GM23248 (cell line): ENCODE results near the gene KCNH6. TPM values are rescaled to one million over a fixed set of nuclear protein-coding genes. Genes with fewer than 3 reads are reported as not detected.

Source experiments
- DNase-seq: peaks from one replicate; pipeline ENCODE4 v3.0.0-alpha.2; 2015
- H2AFZ ChIP-seq: fragments of 200-600 bp; sonication (generic); 2 replicates; pipeline ENCODE4 v1.6.1; 2016; ENCODE audit warnings: antibody characterized with exemption
- H3F3A ChIP-seq: fragments of 200-600 bp; sonication (generic); 2 replicates; pipeline ENCODE4 v1.6.1; 2016; ENCODE audit warnings: mild to moderate bottlenecking, antibody characterized with exemption, mixed run types; ENCODE audit not compliant: insufficient read depth
- H3K27ac ChIP-seq: fragments of 200-600 bp; sonication (generic); 2 replicates; pipeline ENCODE4 v1.5.1; 2016; ENCODE audit warnings: mild to moderate bottlenecking
- H3K27me3 ChIP-seq: fragments of 200-600 bp; sonication (generic); replicated peaks from 2 replicates; pipeline ENCODE4 v1.6.1; 2016; ENCODE audit warnings: mild to moderate bottlenecking; ENCODE audit not compliant: insufficient read depth
- H3K36me3 ChIP-seq: fragments of 200-600 bp; sonication (generic); 2 replicates; pipeline ENCODE4 v1.6.1; 2016; ENCODE audit warnings: low read depth, mild to moderate bottlenecking
- H3K4me1 ChIP-seq: fragments of 200-600 bp; sonication (generic); 2 replicates; pipeline ENCODE4 v1.6.1; 2016; ENCODE audit warnings: mild to moderate bottlenecking; ENCODE audit not compliant: insufficient read depth
- H3K4me2 ChIP-seq: fragments of 200-600 bp; sonication (generic); one replicate; pipeline ENCODE4 v1.6.1; 2016; ENCODE audit warnings: mild to moderate bottlenecking; ENCODE audit not compliant: unreplicated experiment
- H3K4me3 ChIP-seq: fragments of 200-600 bp; sonication (generic); 2 replicates; pipeline ENCODE4 v1.5.1; 2016; ENCODE audit warnings: mild to moderate bottlenecking
- H3K79me2 ChIP-seq: fragments of 200-600 bp; sonication (generic); 2 replicates; pipeline ENCODE4 v1.6.1; 2016; ENCODE audit warnings: mild to moderate bottlenecking; ENCODE audit not compliant: insufficient read depth
- H3K9ac ChIP-seq: fragments of 200-600 bp; sonication (generic); 2 replicates; pipeline ENCODE4 v1.6.1; 2016; ENCODE audit warnings: mild to moderate bottlenecking
- H3K9me2 ChIP-seq: fragments of 200-600 bp; sonication (generic); 2 replicates; pipeline ENCODE4 v1.6.1; 2016; ENCODE audit warnings: mixed run types, mild to moderate bottlenecking, moderate library complexity; ENCODE audit not compliant: insufficient read depth
- H3K9me3 ChIP-seq: fragments of 200-600 bp; sonication (generic); one replicate; pipeline ENCODE4 v1.6.1; 2017; ENCODE audit warnings: low read depth
- H4K20me1 ChIP-seq: fragments of 200-600 bp; sonication (generic); 2 replicates; pipeline ENCODE4 v1.6.0; 2016; ENCODE audit not compliant: insufficient read depth
- EZH2 ChIP-seq: fragments of 200-600 bp; sonication (generic); IDR thresholded peaks from 2 replicates; pipeline ENCODE4 v1.6.1; 2018; ENCODE audit warnings: antibody characterized with exemption, mild to moderate bottlenecking; ENCODE audit not compliant: insufficient read depth, poor library complexity, severe bottlenecking
- EZH2phosphoT487 ChIP-seq: fragments of 200-600 bp; sonication (generic); IDR thresholded peaks from 2 replicates; pipeline ENCODE4 v1.6.1; 2018; ENCODE audit warnings: antibody characterized with exemption, moderate library complexity, mild to moderate bottlenecking, low read depth; ENCODE audit not compliant: insufficient read depth
- WGBS, 2 experiments: methylation state at CpG; one replicate each; pipeline ENCODE4 v1.1.6; 2015 to 2017; ENCODE audit warnings: low lambda C conversion rate in 2 of 2, low coverage in 1 of 2; ENCODE audit errors: missing lambda C conversion rate in 2 of 2; 5-methylcytosine and 5-hydroxymethylcytosine counted together
- in situ Hi-C: fragments of 300-500 bp; cut with MboI; formaldehyde crosslinking; loops from 2 replicates; pipeline ENCODE4 v1.15.0; 2020
- polyA plus RNA-seq: library from polyadenylated mRNA; unstranded; fragments of >200 nt; fragmentation: Nextera tagmentation; extraction: Ambion mirVana; gene quantifications from 2 replicates; pipeline ENCODE4 v1.2.1, GENCODE V29; 2016
- total RNA-seq: library from RNA; depleted of rRNA; stranded (reverse); fragments of >200 nt; shearing (Covaris generic); gene quantifications from 2 replicates; pipeline ENCODE4 v1.2.3, GENCODE V29; 2014

KCNH6 gene
- total and polyA plus RNA-seq, 2 experiments from 2014 or later, result not detected

DNA sequence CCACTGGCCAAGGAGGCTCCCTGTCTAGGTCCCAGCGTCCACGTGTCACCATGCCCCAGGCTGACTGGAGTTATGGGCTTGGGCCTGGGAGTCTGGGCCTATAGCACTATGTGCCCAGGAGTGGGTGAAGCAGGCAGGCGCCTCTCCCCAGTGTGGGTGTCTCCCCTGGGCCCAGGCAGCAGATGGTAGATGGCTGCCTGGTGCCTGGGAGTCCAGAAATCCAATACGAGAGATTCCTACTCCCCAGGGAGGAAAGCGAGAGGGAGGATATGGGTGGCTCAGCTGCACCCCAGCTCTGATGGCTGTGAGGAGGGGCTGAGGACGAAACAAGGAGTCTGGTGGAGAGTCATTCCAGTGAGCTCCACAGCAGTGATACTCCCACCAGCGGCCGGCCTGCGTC is 5.0 kb downstream of the KCNH6 start:
- in situ Hi-C loops, result no loop called here
- H3K4me2 ChIP-seq, result no peak overlapping the region
- H3F3A ChIP-seq, result no peaks in the 10 kb centered on the region

DNA sequence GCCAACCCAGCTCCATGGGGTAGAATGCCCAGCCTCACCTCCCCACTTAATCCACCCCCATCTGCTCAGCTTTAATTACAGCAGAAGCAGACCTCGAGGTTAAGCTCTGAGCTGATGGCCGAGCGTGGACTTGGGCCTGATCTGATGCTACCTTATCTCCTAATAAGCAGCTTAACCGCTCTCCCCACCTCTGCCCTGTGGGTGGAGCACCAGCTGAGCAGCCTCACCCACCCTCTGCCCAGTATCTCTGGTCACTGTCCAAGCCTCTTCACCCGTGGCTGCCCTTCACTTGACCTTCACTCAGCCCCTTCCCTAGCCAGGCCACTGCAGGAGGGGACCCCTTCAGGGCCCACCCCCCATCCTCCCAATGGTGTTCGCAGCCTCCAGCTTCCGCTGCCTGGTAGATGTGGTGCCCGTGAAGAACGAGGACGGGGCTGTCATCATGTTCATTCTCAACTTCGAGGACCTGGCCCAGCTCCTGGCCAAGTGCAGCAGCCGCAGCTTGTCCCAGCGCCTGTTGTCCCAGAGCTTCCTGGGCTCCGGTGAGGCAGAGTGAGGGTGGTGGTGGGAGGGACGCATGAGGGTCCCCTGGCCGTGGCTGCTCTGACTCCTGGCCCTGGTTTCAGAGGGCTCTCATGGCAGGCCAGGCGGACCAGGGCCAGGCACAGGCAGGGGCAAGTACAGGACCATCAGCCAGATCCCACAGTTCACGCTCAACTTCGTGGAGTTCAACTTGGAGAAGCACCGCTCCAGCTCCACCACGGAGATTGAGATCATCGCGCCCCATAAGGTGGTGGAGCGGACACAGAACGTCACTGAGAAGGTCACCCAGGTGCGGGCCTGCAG is 6.8 kb downstream of the KCNH6 start:
- Histone ChIP-seq H3F3A (no peaks in the 10 kb centered on the region), H3K9me3 (no peaks in the 10 kb centered on the region), H3K79me2 (no peaks in the 10 kb centered on the region), H3K4me2 (no peak overlapping the region), H3K27ac (no peak overlapping the region), H3K4me3 (no peak overlapping the region), H2AFZ (no peak overlapping the region), H3K9me2 (no peaks in the 10 kb centered on the region), H3K27me3 (no peaks in the 10 kb centered on the region; the same call in none of the 2 replicates), H3K9ac (no peak overlapping the region), H3K4me1 (no peaks in the 10 kb centered on the region), H3K36me3 (no peaks in the 10 kb centered on the region), H4K20me1 (no peaks in the 10 kb centered on the region)
- in situ Hi-C loops, result no loop called here
- TF ChIP-seq EZH2, result no peak
- no peak for TF ChIP-seq EZH2phosphoT487
- 65 to 68% methylated on average over 26 of the region's 26 CpGs for WGBS, 2 experiments
- no peak for DNase-seq

More for the DNA sequence above, 5.0 kb downstream of the KCNH6 start:
- no peaks in the 10 kb centered on the region for H4K20me1 ChIP-seq
- no peak for TF ChIP-seq EZH2
- TF ChIP-seq EZH2phosphoT487, result no peak
- no peaks in the 10 kb centered on the region for H3K36me3 ChIP-seq
- H3K4me3 ChIP-seq, result no peak overlapping the region
- 67 to 70% methylated on average over 8 to 9 of the region's 9 CpGs for WGBS, 2 experiments
- H3K27me3 ChIP-seq, result no peaks in the 10 kb centered on the region; the same call in none of the 2 replicates
- no peak for DNase-seq
- no peaks in the 10 kb centered on the region for H3K79me2 ChIP-seq
- no peak overlapping the region for H3K9ac ChIP-seq
- no peaks in the 10 kb centered on the region for H3K9me3 ChIP-seq
- H3K4me1 ChIP-seq, result no peaks in the 10 kb centered on the region
- H3K9me2 ChIP-seq, result no peaks in the 10 kb centered on the region
- H3K27ac ChIP-seq, result no peak overlapping the region
- no peak overlapping the region for H2AFZ ChIP-seq

DNA sequence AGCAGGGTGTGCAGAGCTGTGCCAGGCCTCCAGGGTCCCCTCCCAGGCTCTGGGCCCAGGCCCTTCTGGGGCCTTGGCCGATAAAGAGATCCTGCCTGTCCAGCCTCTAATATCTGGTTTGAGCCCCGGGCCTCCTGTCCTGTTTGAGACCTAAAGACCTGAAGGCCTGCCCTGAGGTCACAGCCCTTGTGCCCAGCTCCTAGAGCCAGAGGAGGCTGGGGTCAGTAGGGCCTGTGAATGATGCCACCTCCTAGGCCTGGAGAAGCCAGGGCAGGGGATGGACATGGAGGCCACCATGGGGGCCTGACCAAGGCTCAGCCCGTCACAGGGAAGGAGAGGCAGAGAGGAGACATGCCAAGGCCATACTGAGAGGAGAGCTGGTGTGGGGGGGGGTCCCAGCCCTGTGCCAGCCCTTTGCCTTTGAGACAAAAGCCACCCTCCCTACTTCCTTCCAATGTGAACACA is 7.4 kb downstream of the KCNH6 start:
- H3K27ac ChIP-seq, result no peak overlapping the region
- no peaks in the 10 kb centered on the region for H3K36me3 ChIP-seq
- no peak overlapping the region for H3K4me2 ChIP-seq
- H4K20me1 ChIP-seq, result no peaks in the 10 kb centered on the region
- H3K9ac ChIP-seq, result no peak overlapping the region
- H3K9me2 ChIP-seq, result no peaks in the 10 kb centered on the region
- H3K9me3 ChIP-seq, result no peaks in the 10 kb centered on the region
- DNase-seq, result no peak
- H3K27me3 ChIP-seq, result no peaks in the 10 kb centered on the region; the same call in 1 of the 2 replicates
- H2AFZ ChIP-seq, result no peak overlapping the region
- H3K4me1 ChIP-seq, result no peaks in the 10 kb centered on the region
- in situ Hi-C loops, result no loop called here
- H3F3A ChIP-seq, result no peaks in the 10 kb centered on the region
- no peak overlapping the region for H3K4me3 ChIP-seq
- TF ChIP-seq EZH2phosphoT487 (no peak), EZH2 (no peak)
- H3K79me2 ChIP-seq, result no peaks in the 10 kb centered on the region
- 63 to 65% methylated on average over 3 of the region's 3 CpGs for WGBS, 2 experiments

DNA sequence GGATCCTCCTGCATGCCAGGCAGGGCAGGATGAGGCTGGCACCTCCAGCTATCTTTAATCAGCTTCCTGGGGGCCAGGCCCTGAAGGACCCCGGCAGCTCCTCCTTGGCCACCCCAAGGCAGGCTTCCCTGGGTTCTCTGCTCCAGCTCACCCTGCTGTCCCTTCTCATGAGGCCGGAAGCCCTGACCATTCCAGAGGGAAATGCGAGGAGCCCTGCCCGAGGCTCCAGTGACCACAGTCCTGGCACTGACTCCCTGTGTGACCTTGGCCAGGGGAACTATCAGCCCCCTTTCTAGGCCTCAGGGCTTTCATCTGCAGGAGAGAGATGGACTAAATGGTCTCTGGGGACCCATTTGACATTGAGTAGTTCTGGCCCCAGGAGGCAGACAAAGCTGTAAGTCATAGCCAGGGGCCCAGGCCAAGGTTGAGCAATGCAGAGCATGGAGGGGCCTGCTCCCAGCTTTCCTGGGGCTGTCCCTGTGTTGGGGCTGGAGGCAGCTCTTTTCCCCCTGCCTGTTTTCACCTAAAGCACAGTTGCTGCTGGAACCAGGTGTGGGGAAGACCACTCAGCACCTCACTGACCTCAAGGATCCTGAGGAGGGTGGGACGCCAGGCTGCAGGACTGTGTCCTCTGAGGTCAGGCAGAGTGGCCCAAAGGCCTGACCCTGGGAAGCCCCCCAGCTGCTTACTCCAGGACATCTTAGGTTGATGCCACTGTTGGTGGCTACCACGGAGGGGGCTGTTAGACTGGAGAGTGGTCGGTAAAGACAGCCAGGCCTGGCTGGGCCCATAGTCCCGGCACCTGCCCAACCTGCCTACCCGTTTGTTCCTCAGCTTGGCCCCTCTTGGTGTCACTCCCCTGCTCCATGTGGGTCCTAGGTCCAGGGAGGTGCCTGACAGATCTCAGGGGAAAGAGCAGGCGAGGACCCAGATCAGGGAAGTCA is 8.1 kb downstream of the KCNH6 start:
- H2AFZ ChIP-seq, result no peak overlapping the region
- no peaks in the 10 kb centered on the region for H3K79me2 ChIP-seq
- no peak overlapping the region for H3K27ac ChIP-seq
- in situ Hi-C loops, result no loop called here
- no peaks in the 10 kb centered on the region for H3K36me3 ChIP-seq
- no peaks in the 10 kb centered on the region for H3K9me3 ChIP-seq
- H3K27me3 ChIP-seq, result no peaks in the 10 kb centered on the region; the same call in 1 of the 2 replicates
- WGBS, 2 experiments, result 63% methylated on average over 10 of the region's 10 CpGs
- H3K4me1 ChIP-seq, result no peaks in the 10 kb centered on the region
- H4K20me1 ChIP-seq, result no peaks in the 10 kb centered on the region
- TF ChIP-seq EZH2 (no peak), EZH2phosphoT487 (no peak)
- DNase-seq, result peak; percentile 51
- no peak overlapping the region for H3K4me2 ChIP-seq
- no peak overlapping the region for H3K9ac ChIP-seq
- H3K4me3 ChIP-seq, result no peak overlapping the region
- H3F3A ChIP-seq, result no peaks in the 10 kb centered on the region
- no peaks in the 10 kb centered on the region for H3K9me2 ChIP-seq
